Keratinocyte (primary cell): Measurements from ENCODE around the gene MINPP1. TPM values are rescaled to one million over a fixed set of nuclear protein-coding genes. Genes with fewer than 3 reads are reported as not detected.

Experiments
- DNase-seq: peaks from one replicate; pipeline ENCODE4 v3.0.0-alpha.2; 2011; ENCODE audit warnings: low read depth, missing footprints, low spot score
- FAIRE-seq: peaks from 2 replicates; lab custom pipeline; 2011; peaks lifted over from hg19 to GRCh38; lab: Jason Lieb, UNC
- H2AFZ ChIP-seq: 2 replicates; pipeline ENCODE4 v1.6.0; 2012; ENCODE audit warnings: low read length, control low read depth, inconsistent platforms; ENCODE audit not compliant: control insufficient read depth
- H3K27ac ChIP-seq: 2 replicates; pipeline ENCODE4 v1.5.1; 2011; ENCODE audit warnings: low read length; ENCODE audit not compliant: control insufficient read depth, insufficient read depth
- H3K27me3 ChIP-seq: 3 replicates; pipeline ENCODE4 v1.6.0; 2011; ENCODE audit warnings: low read length; ENCODE audit not compliant: control insufficient read depth, insufficient read depth; ENCODE audit errors: extremely low read depth
- H3K36me3 ChIP-seq, 2 experiments: 2 replicates in 1 of 2; 3 replicates in 1 of 2; pipeline ENCODE4 v1.5.1; 2011; ENCODE audit warnings: low read length in 2 of 2, mild to moderate bottlenecking in 1 of 2; ENCODE audit not compliant: control insufficient read depth in 2 of 2, insufficient read depth in 2 of 2; ENCODE audit errors: extremely low read depth in 1 of 2
- H3K4me1 ChIP-seq: 3 replicates; pipeline ENCODE4 v1.5.1; 2011; ENCODE audit warnings: low read length; ENCODE audit not compliant: control insufficient read depth, insufficient read depth; ENCODE audit errors: extremely low read depth
- H3K4me2 ChIP-seq: 3 replicates; pipeline ENCODE4 v1.6.0; 2011; ENCODE audit warnings: low read depth, low read length; ENCODE audit not compliant: control insufficient read depth, insufficient read depth; ENCODE audit errors: extremely low read depth
- H3K4me3 ChIP-seq, 3 experiments: fragments of 200-600 bp in 1 of 3; sonication (generic) in 1 of 3; 2 replicates in 2 of 3; 3 replicates in 1 of 3; pipeline ENCODE4 v1.5.1; 2011 to 2016; ENCODE audit warnings: low read length in 3 of 3, mild to moderate bottlenecking in 3 of 3, control low read depth in 2 of 3, inconsistent platforms in 1 of 3, low read depth in 1 of 3, mixed read lengths in 1 of 3, mixed run types in 1 of 3, moderate library complexity in 1 of 3; ENCODE audit not compliant: control insufficient read depth in 2 of 3, insufficient read depth in 2 of 3; ENCODE audit errors: extremely low read depth in 1 of 3
- H3K79me2 ChIP-seq: 2 replicates; pipeline ENCODE4 v1.6.0; 2012; ENCODE audit warnings: low read length; ENCODE audit not compliant: control insufficient read depth, insufficient read depth
- H3K9ac ChIP-seq: 3 replicates; pipeline ENCODE4 v1.6.0; 2011; ENCODE audit warnings: low read length; ENCODE audit not compliant: control insufficient read depth, insufficient read depth; ENCODE audit errors: extremely low read depth
- H3K9me1 ChIP-seq: 3 replicates; pipeline ENCODE4 v1.6.0; 2011; ENCODE audit warnings: low read length; ENCODE audit not compliant: control insufficient read depth, insufficient read depth; ENCODE audit errors: extremely low read depth
- H3K9me3 ChIP-seq: 2 replicates; pipeline ENCODE4 v1.5.1; 2012; ENCODE audit warnings: low read depth, low read length; ENCODE audit not compliant: control insufficient read depth
- H4K20me1 ChIP-seq: 3 replicates; pipeline ENCODE4 v1.6.0; 2011; ENCODE audit warnings: low read length; ENCODE audit not compliant: control insufficient read depth, insufficient read depth; ENCODE audit errors: extremely low read depth
- CTCF ChIP-seq, 3 experiments: IDR thresholded peaks in 1 of 3; conservative IDR thresholded peaks in 1 of 3; optimal IDR thresholded peaks in 1 of 3; 2 replicates in 2 of 3; 3 replicates in 1 of 3; pipeline versions ENCODE3 to v1.5.1; 2011; ENCODE audit warnings: low read length in 3 of 3, mild to moderate bottlenecking in 3 of 3, moderate library complexity in 2 of 3, control low read depth in 1 of 3, inconsistent platforms in 1 of 3; ENCODE audit not compliant: insufficient read depth in 2 of 3; ENCODE audit errors: extremely low read depth in 1 of 3
- EZH2 ChIP-seq: IDR thresholded peaks from one replicate; pipeline ENCODE4 v1.6.1; 2012; ENCODE audit warnings: inconsistent platforms, mild to moderate bottlenecking, low read length, moderate library complexity
- dilution Hi-C: fragments of 300-500 bp; cut with MboI; formaldehyde crosslinking; loops from one replicate; pipeline ENCODE4 v1.7.0; 2020; ENCODE audit warnings: low sequenced_read_pairs; ENCODE audit not compliant: extremely low pct_ligation_motif_present
- polyA plus RNA-seq, 5 experiments: library from polyadenylated mRNA; depleted of rRNA in 3 of 5; stranded (reverse) in 3 of 5; stranded (forward) in 1 of 5; unstranded in 1 of 5; fragments of >200 nt; gene quantifications; 1 replicate in 1 of 5; 2 replicates in 3 of 5; 3 replicates in 1 of 5; pipeline versions ENCODE4 v1.2.1 to v1.2.3, GENCODE V29; 2011 to 2012; ENCODE audit warnings: missing spikeins in 2 of 5, low read depth in 1 of 5, low replicate concordance in 1 of 5

The MINPP1 gene
- polyA plus RNA-seq, 1 donor (not counting 4 experiments of a cell fraction or from before 2014, with no cell fraction given) = 17.7 TPM

DNA sequence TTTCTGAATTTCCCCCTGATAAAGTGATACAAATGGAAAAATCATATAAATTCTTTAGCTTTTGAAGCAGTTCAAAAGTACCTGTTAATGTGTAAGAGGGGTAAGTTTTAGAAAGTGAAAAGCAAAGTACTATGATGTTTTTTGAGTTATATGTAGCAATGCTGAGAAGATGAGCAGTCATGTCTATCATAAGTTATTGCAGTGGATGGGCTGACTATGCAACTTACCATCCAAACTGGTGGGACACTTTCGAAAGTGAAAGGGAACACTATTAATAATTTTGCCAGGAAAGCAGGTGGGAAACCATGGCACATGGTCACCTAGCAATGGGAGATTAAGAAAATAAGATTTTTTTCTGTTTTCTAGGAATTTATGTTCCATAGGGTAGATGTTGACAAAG is 4.1 kb downstream of the MINPP1 start:
- Histone ChIP-seq H2AFZ (no peak overlapping the region), H3K27me3 (no peaks in the 10 kb centered on the region), H3K27ac (no peak overlapping the region), H3K9me1 (no peaks in the 10 kb centered on the region), H3K36me3 (peaks cover 2 to 5% of the 10 kb centered on the region in 2 experiments), H3K79me2 (peaks cover 19% of the 10 kb centered on the region), H3K4me3 (no peak overlapping the region), H3K4me2 (no peak overlapping the region), H3K4me1 (peaks cover 21% of the 10 kb centered on the region), H3K9ac (no peak overlapping the region), H3K9me3 (no peaks in the 10 kb centered on the region), H4K20me1 (no peaks in the 10 kb centered on the region)
- FAIRE-seq = no peak
- dilution Hi-C loops = no loop called here
- TF ChIP-seq EZH2 (no peak), CTCF (optimal IDR thresholded peaks at IDR 0.05 in 1 of 3, IDR thresholded peaks at IDR 0.05 in 1 of 3, conservative IDR thresholded peaks at IDR 0.05 in 1 of 3; ENCODE audit: extremely low read depth in 1 of 3, insufficient read depth in 2 of 3, low read length in 3 of 3) (no peak)
- no peak for DNase-seq

DNA sequence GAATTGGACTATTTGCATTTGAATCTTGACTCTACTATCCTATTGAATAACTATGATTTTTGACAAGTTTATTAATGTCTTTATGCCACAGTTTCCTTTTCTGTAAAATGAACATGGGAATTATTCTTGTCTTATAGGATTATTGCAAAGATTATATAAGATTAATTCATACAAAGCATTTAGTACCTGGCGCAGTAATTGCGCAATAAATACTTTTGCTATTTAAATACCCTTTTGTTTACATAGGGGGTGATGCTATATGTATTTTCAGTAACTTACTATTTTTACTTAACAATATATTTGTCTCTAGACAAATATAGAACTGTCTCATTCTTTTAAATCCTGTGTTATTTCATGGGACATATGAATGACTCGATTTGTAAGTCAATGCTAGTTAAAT is 5.3 kb downstream of the MINPP1 start:
- Histone ChIP-seq H3K4me1 (peaks cover 15% of the 10 kb centered on the region), H3K27me3 (no peaks in the 10 kb centered on the region), H3K36me3 (peaks cover 2 to 5% of the 10 kb centered on the region in 2 experiments), H3K9me1 (no peaks in the 10 kb centered on the region), H3K27ac (no peak overlapping the region), H3K4me3 (no peak overlapping the region), H2AFZ (no peak overlapping the region), H4K20me1 (no peaks in the 10 kb centered on the region), H3K4me2 (no peak overlapping the region), H3K9me3 (no peaks in the 10 kb centered on the region), H3K79me2 (peaks cover 19% of the 10 kb centered on the region), H3K9ac (no peak overlapping the region)
- dilution Hi-C loops = no loop called here
- no peak for DNase-seq
- FAIRE-seq = no peak
- TF ChIP-seq EZH2 (no peak), CTCF (optimal IDR thresholded peaks at IDR 0.05 in 1 of 3, IDR thresholded peaks at IDR 0.05 in 1 of 3, conservative IDR thresholded peaks at IDR 0.05 in 1 of 3; ENCODE audit: extremely low read depth in 1 of 3, insufficient read depth in 2 of 3, low read length in 3 of 3) (no peak)
